Measurements from ENCODE around the gene VSNL1.

- TF ChIP-seq CTCF (IDR thresholded peaks at IDR 0.05; ENCODE audit: insufficient read depth, low read length, poor library complexity, severe bottlenecking) (no peak), EZH2phosphoT487 (conservative IDR thresholded peaks at IDR 0.05; ENCODE audit: low read length) (no peak)
These were observed 63.6 kb downstream of the VSNL1 start for GRCh38 chr2:17604050-17604449.
